ENCODE data around the gene ASIC3. TPM values are rescaled to one million over a fixed set of nuclear protein-coding genes. Genes with fewer than 3 reads are reported as not detected.
"Not testable (repeated sequence)": the region's sequence is repeated elsewhere in the genome, so short reads cannot be mapped to it uniquely, and the experiment has no call there.

ASIC3 gene
- total and polyA plus RNA-seq, 8 donors: 0.29 to 25.9 (median 3.2) TPM

GRCh38 chr7:151010037-151010306, 38.4 kb upstream of the ASIC3 start:
- intact Hi-C loops (cut with DNase I; ENCODE audit: low total_unique reads): no loop called here
- H3K4me3 ChIP-seq: no peak overlapping the region
- TF ChIP-seq EP300 (IDR thresholded peaks at IDR 0.05): no peak
- TF ChIP-seq POLR2A (IDR thresholded peaks at IDR 0.05): no peak
- no peak for TF ChIP-seq CTCF (IDR thresholded peaks at IDR 0.05)
- TF ChIP-seq POLR2AphosphoS5 (IDR thresholded peaks at IDR 0.05): no peak
- H3K9me3 ChIP-seq: no peaks in the 10 kb centered on the region
- H3K4me1 ChIP-seq: peaks cover 14 to 64% (median 48%) of the 10 kb centered on the region in 4 donors
- no peaks in the 10 kb centered on the region for H3K36me3 ChIP-seq
- H3K27me3 ChIP-seq: peaks cover 0 to 73% (median 21%) of the 10 kb centered on the region in 3 donors
- no peak for DNase-seq
- no peak overlapping the region for H3K27ac ChIP-seq
- WGBS, 5 donors: 27 to 45% (median 32%) methylated on average over 7 of the region's 7 CpGs

- peak in 1 of 2 donors; percentile 83 for DNase-seq
- Histone ChIP-seq H3K9me3 (no peaks in the 10 kb centered on the region), H3K4me1 (peaks cover 14 to 64% (median 48%) of the 10 kb centered on the region in 4 donors), H3K36me3 (no peaks in the 10 kb centered on the region), H3K27me3 (peaks cover 0 to 79% (median 21%) of the 10 kb centered on the region in 3 donors), H3K27ac (peak overlapping the region in 1 of 5 donors; percentile 10), H3K4me3 (no peak overlapping the region)
- WGBS, 5 donors: 28 to 40% (median 30%) methylated on average over 12 to 18 of the region's 18 CpGs
- intact Hi-C loops (cut with DNase I; ENCODE audit: low total_unique reads): no loop called here
- TF ChIP-seq POLR2AphosphoS5 (IDR thresholded peaks at IDR 0.05): no peak
- TF ChIP-seq EP300 (IDR thresholded peaks at IDR 0.05): no peak
- no peak for TF ChIP-seq CTCF (IDR thresholded peaks at IDR 0.05)
Measured at GRCh38 chr7:151010307-151011096, 37.8 kb upstream of the ASIC3 start.

GRCh38 chr7:151011097-151011409, 37.3 kb upstream of the ASIC3 start:
- Histone ChIP-seq H3K4me1 (peaks cover 14 to 64% (median 48%) of the 10 kb centered on the region in 4 donors), H3K4me3 (no peak overlapping the region), H3K9me3 (no peaks in the 10 kb centered on the region), H3K36me3 (no peaks in the 10 kb centered on the region), H3K27ac (peak overlapping the region in 1 of 5 donors; percentile 10), H3K27me3 (peaks cover 0 to 84% (median 21%) of the 10 kb centered on the region in 3 donors)
- TF ChIP-seq POLR2A (IDR thresholded peaks at IDR 0.05) (no peak), EP300 (IDR thresholded peaks at IDR 0.05) (no peak), POLR2AphosphoS5 (IDR thresholded peaks at IDR 0.05) (no peak), CTCF (IDR thresholded peaks at IDR 0.05) (no peak)
- intact Hi-C loops (cut with DNase I; ENCODE audit: low total_unique reads): no loop called here
- WGBS, 5 donors: 50 to 86% (median 60%) methylated on average over 1 of the region's 1 CpG
- no peak for DNase-seq

- WGBS, 5 donors: 82 to 92% (median 85%) methylated on average over 12 of the region's 12 CpGs
- H3K9me3 ChIP-seq; H3K27ac ChIP-seq; H3K36me3 ChIP-seq; intact Hi-C loops (cut with DNase I; ENCODE audit: low total_unique reads); H3K4me3 ChIP-seq; DNase-seq: not testable (repeated sequence)
- Histone ChIP-seq H3K4me1 (peaks cover 14 to 64% (median 48%) of the 10 kb centered on the region in 4 donors), H3K27me3 (peaks cover 0 to 90% (median 21%) of the 10 kb centered on the region in 3 donors)
Measured at GRCh38 chr7:151011616-151012015, 36.7 kb upstream of the ASIC3 start.

- intact Hi-C loops (cut with DNase I; ENCODE audit: low total_unique reads): no loop called here
- peaks cover 0 to 95% (median 21%) of the 10 kb centered on the region in 3 donors for H3K27me3 ChIP-seq
- TF ChIP-seq CTCF (IDR thresholded peaks at IDR 0.05): no peak
- TF ChIP-seq POLR2AphosphoS5 (IDR thresholded peaks at IDR 0.05): peak in 1 of 3 donors; percentile 4
- H3K4me3 ChIP-seq: no peak overlapping the region
- peak in 1 of 2 donors; percentile 86 for DNase-seq
- H3K4me1 ChIP-seq: peaks cover 14 to 60% (median 47%) of the 10 kb centered on the region in 4 donors
- WGBS, 5 donors: 36 to 58% (median 47%) methylated on average over 6 of the region's 6 CpGs
- H3K36me3 ChIP-seq: no peaks in the 10 kb centered on the region
- no peaks in the 10 kb centered on the region for H3K9me3 ChIP-seq
- no peak overlapping the region for H3K27ac ChIP-seq
Measured at GRCh38 chr7:151012031-151012692, 36.2 kb upstream of the ASIC3 start.

Measured in stomach (tissue), 9 donors.